Measurements from ENCODE around the gene MOB3C. TPM values are rescaled to one million over a fixed set of nuclear protein-coding genes. Genes with fewer than 3 reads are reported as not detected.

MOB3C gene
- total and polyA plus RNA-seq, 2 experiments from 2014 or later, result 5.5 to 6.2 TPM

- Histone ChIP-seq H3K27ac (no peak overlapping the region), H3K4me1 (ENCODE audit: low read depth) (no peaks in the 10 kb centered on the region), H3K9me3 (ENCODE audit: low read depth) (no peaks in the 10 kb centered on the region), H3K36me3 (no peaks in the 10 kb centered on the region), H3K4me3 (no peak overlapping the region), H3K27me3 (no peaks in the 10 kb centered on the region)
- no peak for TF ChIP-seq CTCF (IDR thresholded peaks at IDR 0.05; ENCODE audit: low read depth, low read length)
- peak in 1 of 2 donors; percentile 38 for DNase-seq (ENCODE audit: low read depth in 1 of 2, low spot score in 1 of 2)
Observed at GRCh38 chr1:46558141-46558963, 58.3 kb downstream of the MOB3C start.

Other genes starting within 250 kb of the MOB3C start
- 12.4 and 21.0 TPM in 2 replicates for gene FAAH, start 222.5 kb downstream of the MOB3C start, total RNA-seq
- gene FAAH, start 222.5 kb downstream of the MOB3C start, polyA plus RNA-seq, result 18.7 and 20.2 TPM in 2 replicates
- not detected in 2 replicates for gene DMBX1, start 127.0 kb downstream of the MOB3C start, total RNA-seq
- gene DMBX1, start 127.0 kb downstream of the MOB3C start, polyA plus RNA-seq, result not detected in 2 replicates
- gene KNCN, start 65.2 kb downstream of the MOB3C start, total RNA-seq, result not detected in 2 replicates
- not detected in 2 replicates for gene KNCN, start 65.2 kb downstream of the MOB3C start, polyA plus RNA-seq
- gene MKNK1, start 12.5 kb downstream of the MOB3C start, total RNA-seq, result 12.8 and 18.6 TPM in 2 replicates
- 20.3 and 23.7 TPM in 2 replicates for gene MKNK1, start 12.5 kb downstream of the MOB3C start, polyA plus RNA-seq
- 83.6 and 100 TPM in 2 replicates for gene ATPAF1, start 51.6 kb upstream of the MOB3C start, total RNA-seq
- 110 and 120 TPM in 2 replicates for gene ATPAF1, start 51.6 kb upstream of the MOB3C start, polyA plus RNA-seq
- gene TEX38, start 55.0 kb upstream of the MOB3C start, total RNA-seq, result 1.2 TPM in 1 of 2 replicates, not detected in the other
- 0.27 and 1.4 TPM in 2 replicates for gene TEX38, start 55.0 kb upstream of the MOB3C start, polyA plus RNA-seq
- gene EFCAB14, start 102.3 kb upstream of the MOB3C start, total RNA-seq, result 33.1 and 33.6 TPM in 2 replicates
- 31.3 and 33.9 TPM in 2 replicates for gene EFCAB14, start 102.3 kb upstream of the MOB3C start, polyA plus RNA-seq
- not detected in 2 replicates for gene CYP4B1, start 182.2 kb upstream of the MOB3C start, total RNA-seq
- gene CYP4B1, start 182.2 kb upstream of the MOB3C start, polyA plus RNA-seq, result not detected in 2 replicates